GM12873 (cell line): ENCODE data around the gene CLDN20.

Experiments used
- CTCF ChIP-seq: IDR thresholded peaks from 2 replicates; pipeline ENCODE4 v1.5.1; 2012; ENCODE audit warnings: low read depth, mild to moderate bottlenecking, moderate library complexity, low read length, control low read depth; ENCODE audit not compliant: insufficient read depth; ENCODE audit errors: missing control alignments

CLDN20 gene

DNA sequence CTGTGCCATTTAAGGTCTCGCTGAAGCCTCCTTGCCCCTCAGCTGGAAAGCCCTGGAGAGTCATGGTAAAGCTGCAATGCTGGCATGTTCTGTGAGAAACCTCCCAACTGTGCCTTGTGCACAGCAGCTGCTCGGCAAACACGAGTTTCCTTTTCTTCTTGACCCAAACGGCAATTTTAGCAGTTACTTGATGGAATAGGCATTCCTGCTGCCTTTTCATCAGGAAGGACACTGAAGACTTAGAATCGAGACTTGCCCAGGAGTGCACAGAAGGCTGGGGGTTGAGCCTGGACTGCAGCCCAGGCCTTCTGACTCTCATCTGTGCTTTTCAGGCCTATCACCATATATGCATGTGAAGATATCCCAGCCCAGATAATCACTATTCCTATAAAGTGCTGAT lies 28.7 kb upstream of the CLDN20 start:
- no peak for TF ChIP-seq CTCF

DNA sequence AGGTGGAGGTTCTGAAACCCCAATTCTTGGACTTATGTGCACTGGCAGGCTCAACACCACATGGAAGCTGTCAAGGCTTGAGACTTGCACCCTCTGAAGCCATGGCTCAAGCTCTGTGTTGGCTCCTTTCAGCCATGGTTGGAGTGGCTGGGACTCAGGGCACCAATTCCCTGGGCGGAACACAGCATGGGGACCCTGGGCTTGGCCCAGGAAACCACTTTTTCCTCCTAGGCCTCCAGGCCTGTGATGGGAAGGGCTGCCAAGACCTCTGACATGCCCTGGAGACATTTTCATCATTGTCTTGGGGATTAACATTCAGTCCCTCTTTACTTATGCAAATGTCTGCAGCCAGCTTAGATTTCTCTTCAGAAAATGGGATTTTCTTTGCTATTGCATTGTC lies 26.2 kb upstream of the CLDN20 start:
- no peak for TF ChIP-seq CTCF

GRCh38 chr6:155240905-155241600 lies 22.8 kb upstream of the CLDN20 start:
- TF ChIP-seq CTCF: no peak

DNA sequence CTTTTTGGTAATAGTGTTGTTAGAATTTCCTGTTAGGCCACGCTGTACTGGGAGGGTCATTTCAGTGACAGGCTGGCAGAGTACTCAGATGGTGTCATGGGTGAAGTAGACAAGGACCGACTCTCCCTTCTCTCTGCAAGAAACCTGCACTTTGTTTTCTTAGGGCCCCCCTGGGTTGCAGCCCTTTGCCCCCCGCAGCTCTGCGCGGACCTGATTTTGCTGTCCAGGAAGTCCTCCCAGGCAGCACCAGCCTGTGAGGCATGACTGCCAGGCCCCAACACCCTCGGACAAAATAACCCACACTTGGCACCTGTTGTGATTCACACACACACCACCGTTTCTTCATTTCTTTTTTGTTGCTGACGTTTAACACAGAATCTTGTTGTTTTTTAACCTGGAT lies 21.8 kb upstream of the CLDN20 start:
- no peak for TF ChIP-seq CTCF

DNA sequence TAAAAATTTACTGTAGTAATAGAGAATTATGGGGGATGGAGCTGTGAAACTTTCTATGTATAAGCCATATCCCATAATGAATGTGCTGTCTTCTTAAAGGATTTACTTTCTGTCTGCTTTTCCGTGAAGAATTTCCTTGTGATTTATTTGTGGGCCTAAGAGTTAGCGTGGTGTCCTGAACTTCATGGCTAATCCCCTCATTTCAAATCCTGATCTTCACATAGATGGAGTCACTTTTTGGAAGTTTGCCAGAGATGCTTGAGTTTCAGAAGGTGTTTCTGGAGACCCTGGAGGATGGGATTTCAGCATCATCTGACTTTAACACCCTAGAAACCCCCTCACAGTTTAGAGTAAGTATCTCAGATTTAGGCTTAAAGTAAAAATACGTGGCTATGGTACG lies 19.4 kb upstream of the CLDN20 start:
- TF ChIP-seq CTCF: no peak

DNA sequence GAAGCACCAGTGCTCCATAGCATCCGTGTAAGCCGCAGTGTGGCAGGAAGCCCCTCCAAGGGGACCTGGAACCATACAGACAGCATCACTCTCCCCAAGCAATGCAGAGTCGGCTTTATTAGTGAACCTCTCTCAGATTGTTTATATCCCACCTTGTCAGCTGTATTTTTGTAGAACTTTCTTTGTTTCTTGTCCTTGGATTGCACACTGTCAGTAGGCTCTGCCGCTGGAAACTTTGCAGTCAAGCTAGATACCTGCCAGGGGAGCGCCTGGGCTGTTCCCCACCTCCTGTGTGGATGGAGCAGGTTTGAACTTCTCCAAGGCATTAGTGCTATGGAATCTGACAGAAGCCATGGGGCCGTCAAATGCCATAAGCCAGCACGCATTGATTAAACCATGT lies 18.6 kb upstream of the CLDN20 start:
- no peak for TF ChIP-seq CTCF

GRCh38 chr6:155245831-155246230 lies 18.0 kb upstream of the CLDN20 start:
- TF ChIP-seq CTCF: no peak
